SK-N-SH (cell line): ENCODE measurements around the gene TCL1A. TPM values are rescaled to one million over a fixed set of nuclear protein-coding genes. Genes with fewer than 3 reads are reported as not detected.

Experiments used
- CTCF ChIA-PET: fragments of 300-600, 350-600 bp; formaldehyde crosslinking; extraction: SDS; loops from one replicate; lab custom pipeline; 2021; lab: Yijun Ruan, JAX
- POLR2A ChIA-PET: fragments of 350-600 bp; sonication (Branson Sonifier 250); formaldehyde crosslinking; extraction: SDS; loops from one replicate; lab custom pipeline; 2020; ENCODE audit warnings: antibody characterized with exemption, inconsistent platforms; lab: Yijun Ruan, JAX
- DNase-seq: peaks from one replicate; pipeline ENCODE4 v3.0.0; 2012
- H2AFZ ChIP-seq: fragments of 200-600 bp; sonication (generic); 2 replicates; pipeline ENCODE4 v1.8.1; 2016; ENCODE audit warnings: antibody characterized with exemption, mild to moderate bottlenecking, low read depth
- H3F3A ChIP-seq: fragments of 200-600 bp; sonication (generic); replicated peaks from 2 replicates; pipeline ENCODE3; 2016; ENCODE audit warnings: antibody characterized with exemption, mild to moderate bottlenecking; ENCODE audit not compliant: insufficient read depth
- H3K27ac ChIP-seq, 2 experiments: fragments of 200-500 bp in 1 of 2; fragments of 200-600 bp in 1 of 2; sonication (Bioruptor generic) in 1 of 2; sonication (generic), shearing (Covaris generic) in 1 of 2; 2 replicates each; pipeline versions ENCODE4 v1.5.1 to v1.6.1; 2014 to 2016; ENCODE audit warnings: low read depth in 2 of 2, inconsistent platforms in 1 of 2, low read length in 1 of 2, mild to moderate bottlenecking in 1 of 2, mixed read lengths in 1 of 2
- H3K27me3 ChIP-seq: fragments of 200-600 bp; sonication (generic), shearing (Covaris generic); 2 replicates; pipeline ENCODE4 v1.6.1; 2016; ENCODE audit warnings: mixed run types; ENCODE audit not compliant: insufficient read depth
- H3K36me3 ChIP-seq, 2 experiments: fragments of 200-500 bp in 1 of 2; fragments of 200-600 bp in 1 of 2; sonication (Bioruptor generic) in 1 of 2; sonication (generic) in 1 of 2; replicated peaks in 1 of 2; 2 replicates each; pipeline versions ENCODE3 to v1.5.1; 2014 to 2016; ENCODE audit warnings: low read length in 1 of 2, mild to moderate bottlenecking in 1 of 2; ENCODE audit not compliant: insufficient read depth in 2 of 2, control insufficient read depth in 1 of 2
- H3K4me1 ChIP-seq, 2 experiments: fragments of 200-500 bp in 1 of 2; fragments of 200-600 bp in 1 of 2; sonication (Bioruptor generic) in 1 of 2; sonication (generic), shearing (Covaris generic) in 1 of 2; 2 replicates each; pipeline versions ENCODE4 v1.5.1 to v1.6.1; 2014 to 2016; ENCODE audit warnings: low read depth in 1 of 2, low read length in 1 of 2, mixed run types in 1 of 2; ENCODE audit not compliant: insufficient read depth in 2 of 2, control insufficient read depth in 1 of 2
- H3K4me2 ChIP-seq: fragments of 200-600 bp; sonication (generic), shearing (Covaris generic); 2 replicates; pipeline ENCODE4 v1.6.1; 2017; ENCODE audit warnings: mixed run types
- H3K4me3 ChIP-seq, 2 experiments: fragments of 200-500 bp in 1 of 2; fragments of 200-600 bp in 1 of 2; sonication (Bioruptor generic) in 1 of 2; sonication (generic), shearing (Covaris generic) in 1 of 2; 2 replicates each; pipeline versions ENCODE4 v1.5.1 to v1.8.1; 2014 to 2016; ENCODE audit warnings: low read depth in 2 of 2, inconsistent platforms in 1 of 2, low read length in 1 of 2, mild to moderate bottlenecking in 1 of 2, mixed read lengths in 1 of 2, moderate library complexity in 1 of 2
- H3K79me2 ChIP-seq: fragments of 200-600 bp; sonication (generic); 2 replicates; pipeline ENCODE4 v1.8.1; 2017; ENCODE audit warnings: mild to moderate bottlenecking; ENCODE audit not compliant: insufficient read depth
- H3K9ac ChIP-seq: fragments of 200-600 bp; sonication (generic); 2 replicates; pipeline ENCODE4 v1.6.1; 2017; ENCODE audit warnings: mixed run types
- H3K9me2 ChIP-seq: fragments of 200-600 bp; sonication (generic); 2 replicates; pipeline ENCODE4 v1.6.1; 2017; ENCODE audit warnings: mixed run types
- H3K9me3 ChIP-seq: fragments of 200-600 bp; sonication (generic); 2 replicates; pipeline ENCODE4 v1.6.1; 2017; ENCODE audit warnings: mixed run types, mild to moderate bottlenecking, moderate library complexity
- H4K20me1 ChIP-seq: fragments of 200-600 bp; sonication (generic); 2 replicates; pipeline ENCODE4 v1.6.1; 2017; ENCODE audit warnings: mild to moderate bottlenecking, mixed run types; ENCODE audit not compliant: insufficient read depth
- ELF1 ChIP-seq: IDR thresholded peaks from 2 replicates; pipeline ENCODE4 v1.4.0; 2012
- EP300 ChIP-seq, 2 experiments: IDR thresholded peaks; 2 replicates each; pipeline versions ENCODE4 v1.4.0 to v1.6.1; 2012; ENCODE audit warnings: borderline replicate concordance in 1 of 2, low read depth in 1 of 2, low read length in 1 of 2
- EZH2phosphoT487 ChIP-seq: fragments of 200-600 bp; sonication (generic); IDR thresholded peaks from 2 replicates; pipeline ENCODE4 v1.6.1; 2017; ENCODE audit warnings: low read depth, mixed run types, mild to moderate bottlenecking, antibody characterized with exemption, moderate library complexity, borderline replicate concordance
- FOXM1 ChIP-seq: IDR thresholded peaks from 2 replicates; pipeline ENCODE4 v1.4.0; 2012; ENCODE audit warnings: low read depth, mild to moderate bottlenecking
- NFIC ChIP-seq: IDR thresholded peaks from 2 replicates; pipeline ENCODE4 v1.4.0; 2012; ENCODE audit warnings: borderline replicate concordance
- POLR2AphosphoS5 ChIP-seq: IDR thresholded peaks from 2 replicates; pipeline ENCODE4 v1.6.1; 2012; ENCODE audit warnings: low read depth, low read length
- RAD21 ChIP-seq: IDR thresholded peaks from 2 replicates; pipeline ENCODE4 v1.6.1; 2012; ENCODE audit warnings: mild to moderate bottlenecking, low read length
- RCOR1 ChIP-seq: fragments of 150-350 bp; IDR thresholded peaks from 2 replicates; pipeline ENCODE4 v1.6.1; 2017; ENCODE audit warnings: antibody characterized with exemption, low read length
- YY1 ChIP-seq: IDR thresholded peaks from 2 replicates; pipeline ENCODE4 v1.4.0; 2012; ENCODE audit warnings: low read depth, mild to moderate bottlenecking
- WGBS: methylation state at CpG from one replicate; pipeline ENCODE4 v1.1.6; 2017; ENCODE audit warnings: low lambda C conversion rate; 5-methylcytosine and 5-hydroxymethylcytosine counted together
- polyA plus RNA-seq, 3 experiments: library from polyadenylated mRNA; depleted of rRNA; stranded (reverse); fragments of >200 nt; gene quantifications; 2 replicates each; pipeline ENCODE4 v1.2.3, GENCODE V29; 2012
- TF ChIP-seq, protein P1 (sequence below): IDR thresholded peaks from 2 replicates; pipeline ENCODE4 v1.4.0; 2012; ENCODE audit warnings: low read depth, borderline replicate concordance
- TF ChIP-seq, protein P2 (sequence below): fragments of 200-600 bp; sonication (generic); IDR thresholded peaks from 2 replicates; pipeline ENCODE4 v1.6.1; 2017; ENCODE audit warnings: antibody characterized with exemption, mild to moderate bottlenecking, moderate library complexity

The TCL1A gene
- polyA plus RNA-seq, 1 of the 3 experiments (the other 2 are of a cell fraction): not detected

- POLR2A ChIA-PET: no interaction called here
- Histone ChIP-seq H3K4me3 (no peak overlapping the region), H4K20me1 (no peaks in the 10 kb centered on the region), H3K36me3 (no peaks in the 10 kb centered on the region), H3K9me3 (no peaks in the 10 kb centered on the region), H3K9me2 (no peaks in the 10 kb centered on the region), H3K4me2 (no peak overlapping the region), H3K79me2 (no peaks in the 10 kb centered on the region), H3K4me1 (no peaks in the 10 kb centered on the region; a peak in 1 of 4 replicates), H3F3A (no peaks in the 10 kb centered on the region), H3K9ac (no peak overlapping the region), H2AFZ (no peak overlapping the region), H3K27ac (no peak overlapping the region), H3K27me3 (no peaks in the 10 kb centered on the region)
- WGBS: 19% methylated on average over 4 of the region's 4 CpGs
- DNase-seq: no peak
- TF ChIP-seq RCOR1 (no peak), POLR2AphosphoS5 (no peak)
- CTCF ChIA-PET: interaction anchor here (1.2 kb wide), 1 partner anchor 17 kb away, joined by 3 read pairs; no protein-coding TSS in a partner anchor
Observed at GRCh38 chr14:95674613-95675012, 39.3 kb downstream of the TCL1A start.

GRCh38 chr14:95668235-95668772, 45.6 kb downstream of the TCL1A start:
- H3K9me3 ChIP-seq: no peaks in the 10 kb centered on the region
- no peak overlapping the region for H2AFZ ChIP-seq
- H3K9ac ChIP-seq: no peak overlapping the region
- H3K79me2 ChIP-seq: no peaks in the 10 kb centered on the region
- peaks cover 0 to 8% of the 10 kb centered on the region in 2 experiments; a peak in 2 of 4 replicates for H3K4me1 ChIP-seq
- CTCF ChIA-PET: interaction anchor here (1.6 kb wide), 1 partner anchor 40 kb away, joined by 3 read pairs; no protein-coding TSS in a partner anchor
- H3K4me3 ChIP-seq: no peak overlapping the region
- TF ChIP-seq YY1: no peak
- no peak for TF ChIP-seq EP300 (IDR thresholded peaks at IDR 0.05; ENCODE audit: borderline replicate concordance in 1 of 2, low read depth in 1 of 2, low read length in 1 of 2)
- TF ChIP-seq RAD21: no peak
- no peak for TF ChIP-seq EZH2phosphoT487
- TF ChIP-seq, protein P1, sequence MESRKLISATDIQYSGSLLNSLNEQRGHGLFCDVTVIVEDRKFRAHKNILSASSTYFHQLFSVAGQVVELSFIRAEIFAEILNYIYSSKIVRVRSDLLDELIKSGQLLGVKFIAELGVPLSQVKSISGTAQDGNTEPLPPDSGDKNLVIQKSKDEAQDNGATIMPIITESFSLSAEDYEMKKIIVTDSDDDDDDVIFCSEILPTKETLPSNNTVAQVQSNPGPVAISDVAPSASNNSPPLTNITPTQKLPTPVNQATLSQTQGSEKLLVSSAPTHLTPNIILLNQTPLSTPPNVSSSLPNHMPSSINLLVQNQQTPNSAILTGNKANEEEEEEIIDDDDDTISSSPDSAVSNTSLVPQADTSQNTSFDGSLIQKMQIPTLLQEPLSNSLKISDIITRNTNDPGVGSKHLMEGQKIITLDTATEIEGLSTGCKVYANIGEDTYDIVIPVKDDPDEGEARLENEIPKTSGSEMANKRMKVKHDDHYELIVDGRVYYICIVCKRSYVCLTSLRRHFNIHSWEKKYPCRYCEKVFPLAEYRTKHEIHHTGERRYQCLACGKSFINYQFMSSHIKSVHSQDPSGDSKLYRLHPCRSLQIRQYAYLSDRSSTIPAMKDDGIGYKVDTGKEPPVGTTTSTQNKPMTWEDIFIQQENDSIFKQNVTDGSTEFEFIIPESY: no peak
- no peak for TF ChIP-seq FOXM1
- TF ChIP-seq ELF1: no peak
- H3F3A ChIP-seq: no peaks in the 10 kb centered on the region
- no peak overlapping the region for H3K4me2 ChIP-seq
- no peak for DNase-seq
- no peaks in the 10 kb centered on the region for H3K9me2 ChIP-seq
- H3K36me3 ChIP-seq: no peaks in the 10 kb centered on the region
- POLR2A ChIA-PET: no interaction called here
- WGBS: 49% methylated on average over 10 of the region's 10 CpGs
- no peak overlapping the region for H3K27ac ChIP-seq
- H4K20me1 ChIP-seq: no peaks in the 10 kb centered on the region
- H3K27me3 ChIP-seq: no peaks in the 10 kb centered on the region

DNA sequence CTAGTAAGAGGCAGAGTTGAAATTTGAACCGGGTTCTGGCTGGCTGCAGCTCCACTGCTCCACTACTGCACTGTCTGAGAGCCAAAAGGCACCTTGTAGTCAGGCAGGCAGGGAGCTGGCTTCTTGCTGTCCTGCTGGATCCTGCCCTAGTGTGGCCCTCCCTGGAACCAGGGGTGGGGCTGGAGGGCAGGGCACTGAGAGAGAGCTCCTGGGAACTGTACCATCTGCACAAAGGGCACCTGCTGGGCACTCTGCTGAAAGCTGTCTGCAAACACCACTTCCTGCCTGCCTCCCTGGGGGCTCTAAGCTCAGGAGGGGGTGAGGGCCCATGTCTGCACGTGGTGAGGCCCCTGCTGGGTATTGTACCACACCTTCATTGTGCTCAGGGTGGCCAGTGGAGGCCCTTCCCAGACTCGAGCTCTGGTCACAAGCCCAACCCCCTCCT, 46.7 kb downstream of the TCL1A start:
- 18% methylated on average over 3 of the region's 3 CpGs for WGBS
- Histone ChIP-seq H3K79me2 (no peaks in the 10 kb centered on the region), H3K27me3 (no peaks in the 10 kb centered on the region), H3K9ac (no peak overlapping the region), H4K20me1 (no peaks in the 10 kb centered on the region), H3K4me3 (no peak overlapping the region), H3K4me1 (peaks cover 0 to 8% of the 10 kb centered on the region in 2 experiments; a peak in 2 of 4 replicates), H3K9me3 (no peaks in the 10 kb centered on the region), H3F3A (no peaks in the 10 kb centered on the region), H3K27ac (no peak overlapping the region), H3K36me3 (no peaks in the 10 kb centered on the region), H2AFZ (no peak overlapping the region), H3K4me2 (no peak overlapping the region), H3K9me2 (no peaks in the 10 kb centered on the region)
- DNase-seq: no peak
- CTCF ChIA-PET: interaction anchor here (1.0 to 2.0 kb wide), 4 partner anchors 10 to 327 kb away, joined by 3 to 8 read pairs (median 4); no protein-coding TSS in a partner anchor
- TF ChIP-seq ELF1: no peak
- TF ChIP-seq, protein P2, sequence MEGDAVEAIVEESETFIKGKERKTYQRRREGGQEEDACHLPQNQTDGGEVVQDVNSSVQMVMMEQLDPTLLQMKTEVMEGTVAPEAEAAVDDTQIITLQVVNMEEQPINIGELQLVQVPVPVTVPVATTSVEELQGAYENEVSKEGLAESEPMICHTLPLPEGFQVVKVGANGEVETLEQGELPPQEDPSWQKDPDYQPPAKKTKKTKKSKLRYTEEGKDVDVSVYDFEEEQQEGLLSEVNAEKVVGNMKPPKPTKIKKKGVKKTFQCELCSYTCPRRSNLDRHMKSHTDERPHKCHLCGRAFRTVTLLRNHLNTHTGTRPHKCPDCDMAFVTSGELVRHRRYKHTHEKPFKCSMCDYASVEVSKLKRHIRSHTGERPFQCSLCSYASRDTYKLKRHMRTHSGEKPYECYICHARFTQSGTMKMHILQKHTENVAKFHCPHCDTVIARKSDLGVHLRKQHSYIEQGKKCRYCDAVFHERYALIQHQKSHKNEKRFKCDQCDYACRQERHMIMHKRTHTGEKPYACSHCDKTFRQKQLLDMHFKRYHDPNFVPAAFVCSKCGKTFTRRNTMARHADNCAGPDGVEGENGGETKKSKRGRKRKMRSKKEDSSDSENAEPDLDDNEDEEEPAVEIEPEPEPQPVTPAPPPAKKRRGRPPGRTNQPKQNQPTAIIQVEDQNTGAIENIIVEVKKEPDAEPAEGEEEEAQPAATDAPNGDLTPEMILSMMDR: no peak
- no peak for TF ChIP-seq EZH2phosphoT487
- TF ChIP-seq NFIC: no peak
- no peak for TF ChIP-seq EP300 (IDR thresholded peaks at IDR 0.05; ENCODE audit: borderline replicate concordance in 1 of 2, low read depth in 1 of 2, low read length in 1 of 2)
- POLR2A ChIA-PET: no interaction called here
